Measurements from ENCODE around the gene HS6ST1.

DNA sequence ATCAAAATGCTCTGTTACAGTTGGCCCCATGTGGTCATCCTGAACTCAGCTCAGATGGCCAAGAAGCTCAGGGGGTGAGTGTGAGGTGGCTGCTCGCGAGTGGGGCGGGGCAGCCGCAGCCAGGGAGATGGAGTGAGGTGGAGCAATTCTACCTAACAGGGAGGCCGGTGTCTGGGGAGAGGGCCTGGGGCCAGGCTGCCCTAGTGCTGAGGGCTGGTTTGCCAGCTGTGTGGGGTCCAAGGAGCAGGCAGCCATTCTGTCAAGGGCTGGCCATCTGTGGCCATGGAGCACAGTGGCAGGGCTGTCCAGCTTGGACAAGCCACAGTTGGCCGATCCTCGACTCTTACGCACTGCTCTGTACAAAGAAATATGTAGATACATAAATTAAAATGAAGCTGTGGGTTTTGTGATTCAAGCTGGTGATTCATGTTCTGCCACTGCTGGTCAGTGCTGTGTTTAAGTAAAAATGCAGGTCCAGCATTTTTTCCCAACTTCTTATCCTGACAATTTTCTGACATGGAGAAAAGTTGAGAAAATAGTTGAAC, 82.1 kb downstream of the HS6ST1 start:
- TF ChIP-seq CTCF (IDR thresholded peaks at IDR 0.05 in 8 of 11, conservative IDR thresholded peaks at IDR 0.05 in 3 of 11) (no peak), POLR2A (IDR thresholded peaks at IDR 0.05) (no peak)

Data from spleen (tissue), 7 donors.